HepG2 (cell line): ENCODE measurements around the gene SNUPN. TPM values are rescaled to one million over a fixed set of nuclear protein-coding genes. Genes with fewer than 3 reads are reported as not detected.

Experiments
- BCL6 ChIP-seq: IDR thresholded peaks from 2 replicates; pipeline ENCODE4 v1.6.1; 2016; ENCODE audit warnings: missing genetic modification reagents, missing compliant biosample characterization
- DBP ChIP-seq: sonication (generic); formaldehyde crosslinking; IDR thresholded peaks from 2 replicates; pipeline ENCODE4 v1.4.0; 2020; ENCODE audit warnings: missing genetic modification reagents; ENCODE audit errors: not compliant biosample characterization
- EED ChIP-seq: sonication (generic); formaldehyde crosslinking; IDR thresholded peaks from 2 replicates; pipeline ENCODE4 v1.5.0; 2020; ENCODE audit warnings: mild to moderate bottlenecking, missing genetic modification reagents
- EHMT2 ChIP-seq: fragments of 200-600 bp; sonication (generic); IDR thresholded peaks from 2 replicates; pipeline ENCODE4 v1.7.0; 2017; ENCODE audit warnings: antibody characterized with exemption, low read depth, low read length, borderline replicate concordance
- ERF ChIP-seq: IDR thresholded peaks from 2 replicates; pipeline ENCODE4 v1.6.1; 2018; ENCODE audit warnings: missing biosample characterization, missing genetic modification reagents
- HNF4G ChIP-seq, 2 experiments: sonication (generic) in 1 of 2; formaldehyde crosslinking in 1 of 2; IDR thresholded peaks; 2 replicates each; pipeline versions ENCODE4 v1.4.0 to v1.6.1; 2011 to 2020; ENCODE audit warnings: borderline replicate concordance in 2 of 2, low read depth in 2 of 2, mild to moderate bottlenecking in 2 of 2, low read length in 1 of 2, missing genetic modification reagents in 1 of 2, moderate library complexity in 1 of 2
- MATR3 ChIP-seq: sonication (generic); formaldehyde crosslinking; IDR thresholded peaks from 2 replicates; pipeline ENCODE4 v1.4.0; 2020; ENCODE audit warnings: missing genetic modification reagents
- MIER3 ChIP-seq: IDR thresholded peaks from 2 replicates; pipeline ENCODE4 v1.6.1; 2016; ENCODE audit warnings: missing compliant biosample characterization, borderline replicate concordance
- MLLT10 ChIP-seq: sonication (generic); formaldehyde crosslinking; IDR thresholded peaks from 2 replicates; pipeline ENCODE4 v1.4.0; 2020; ENCODE audit warnings: missing genetic modification reagents
- NFYB ChIP-seq: sonication (generic); formaldehyde crosslinking; IDR thresholded peaks from 2 replicates; pipeline ENCODE4 v1.4.0; 2020; ENCODE audit warnings: missing genetic modification reagents
- NR2C2 ChIP-seq: sonication (generic); formaldehyde crosslinking; IDR thresholded peaks from 2 replicates; pipeline ENCODE4 v1.4.0; 2020; ENCODE audit warnings: missing genetic modification reagents, mild to moderate bottlenecking, moderate library complexity, borderline replicate concordance
- PHF5A ChIP-seq: IDR thresholded peaks from one replicate; pipeline ENCODE4 v1.6.1; 2018; ENCODE audit warnings: low read depth, missing genetic modification reagents; ENCODE audit not compliant: unreplicated experiment
- PRPF4 ChIP-seq: fragments of 200-400 bp; formaldehyde crosslinking; IDR thresholded peaks from 2 replicates; pipeline ENCODE4 v1.6.1; 2016; ENCODE audit warnings: low read length, low read depth; ENCODE audit not compliant: poor library complexity, severe bottlenecking
- RARA ChIP-seq: IDR thresholded peaks from 2 replicates; pipeline ENCODE4 v1.6.1; 2016; ENCODE audit warnings: missing genetic modification reagents, missing compliant biosample characterization
- RORA ChIP-seq: sonication (generic); formaldehyde crosslinking; IDR thresholded peaks from 2 replicates; pipeline ENCODE4 v1.5.0; 2020; ENCODE audit warnings: mild to moderate bottlenecking, missing genetic modification reagents, moderate library complexity
- SALL1 ChIP-seq: sonication (generic); formaldehyde crosslinking; IDR thresholded peaks from 2 replicates; pipeline ENCODE4 v1.8.0; 2022; ENCODE audit warnings: mild to moderate bottlenecking, missing genetic modification reagents
- SMC3 ChIP-seq: IDR thresholded peaks from 2 replicates; pipeline ENCODE4 v1.6.1; 2011; ENCODE audit warnings: low read length, improper control_type of control experiment
- SNRNP70 ChIP-seq: fragments of 200-400 bp; formaldehyde crosslinking; IDR thresholded peaks from 2 replicates; pipeline ENCODE4 v1.6.1; 2017; ENCODE audit warnings: mild to moderate bottlenecking, low read depth, low read length, moderate library complexity
- SSRP1 ChIP-seq: IDR thresholded peaks from 2 replicates; pipeline ENCODE4 v1.6.1; 2016; ENCODE audit warnings: control low read depth
- ZNF607 ChIP-seq: sonication (generic); formaldehyde crosslinking; IDR thresholded peaks from 2 replicates; pipeline ENCODE4 v1.5.1; 2020; ENCODE audit warnings: missing genetic modification reagents, mild to moderate bottlenecking, borderline replicate concordance
- ZNF619 ChIP-seq: sonication (generic); formaldehyde crosslinking; IDR thresholded peaks from 2 replicates; pipeline ENCODE4 v1.4.0; 2020; ENCODE audit warnings: mild to moderate bottlenecking, missing genetic modification reagents
- ZNF639 ChIP-seq: conservative IDR thresholded peaks from 2 replicates; pipeline ENCODE4 v1.6.1; 2018; ENCODE audit warnings: missing genetic modification reagents
- ZNF737 ChIP-seq: sonication (generic); formaldehyde crosslinking; IDR thresholded peaks from 2 replicates; pipeline ENCODE4 v1.5.0; 2020; ENCODE audit warnings: missing genetic modification reagents, mild to moderate bottlenecking, borderline replicate concordance
- ZNF780A ChIP-seq: sonication (generic); formaldehyde crosslinking; IDR thresholded peaks from 2 replicates; pipeline ENCODE4 v1.8.0; 2022; ENCODE audit warnings: mild to moderate bottlenecking, missing genetic modification reagents, moderate library complexity
- ZSCAN30 ChIP-seq: sonication (generic); formaldehyde crosslinking; IDR thresholded peaks from 2 replicates; pipeline ENCODE4 v1.5.0; 2020; ENCODE audit warnings: mild to moderate bottlenecking, missing genetic modification reagents
- polyA plus RNA-seq, 8 experiments: library from polyadenylated mRNA; depleted of rRNA in 3 of 8; stranded (reverse) in 7 of 8; unstranded in 1 of 8; fragments of >200 nt; fragmentation: Illumina TruSeq in 4 of 8; extraction: Trizol in 4 of 8; gene quantifications; 2 replicates each; pipeline versions ENCODE4 v1.2.1 to v1.2.3, GENCODE V29; 2011 to 2016; ENCODE audit warnings: low read depth in 4 of 8, missing spikeins in 1 of 8, mixed read lengths in 1 of 8; ENCODE audit not compliant: insufficient read depth in 1 of 8
- total RNA-seq, 5 experiments: library from RNA; depleted of rRNA; stranded (reverse); fragments of >200 nt; fragmentation: Illumina TruSeq; extraction: Trizol; gene quantifications; 2 replicates each; pipeline ENCODE4 v1.2.3, GENCODE V29; 2016; ENCODE audit warnings: low read depth in 1 of 5
- TF ChIP-seq, protein P1 (sequence below): IDR thresholded peaks from 2 replicates; pipeline ENCODE4 v1.6.1; 2016
- TF ChIP-seq, protein P2 (sequence below): sonication (generic); formaldehyde crosslinking; IDR thresholded peaks from 2 replicates; pipeline ENCODE4 v1.4.0; 2020; ENCODE audit warnings: missing genetic modification reagents, mild to moderate bottlenecking, borderline replicate concordance

SNUPN gene
- total and polyA plus RNA-seq, 2 of the 13 experiments (the other 11 are each of a cell fraction or from before 2014, with no cell fraction given), result 9.0 to 16.4 TPM

DNA sequence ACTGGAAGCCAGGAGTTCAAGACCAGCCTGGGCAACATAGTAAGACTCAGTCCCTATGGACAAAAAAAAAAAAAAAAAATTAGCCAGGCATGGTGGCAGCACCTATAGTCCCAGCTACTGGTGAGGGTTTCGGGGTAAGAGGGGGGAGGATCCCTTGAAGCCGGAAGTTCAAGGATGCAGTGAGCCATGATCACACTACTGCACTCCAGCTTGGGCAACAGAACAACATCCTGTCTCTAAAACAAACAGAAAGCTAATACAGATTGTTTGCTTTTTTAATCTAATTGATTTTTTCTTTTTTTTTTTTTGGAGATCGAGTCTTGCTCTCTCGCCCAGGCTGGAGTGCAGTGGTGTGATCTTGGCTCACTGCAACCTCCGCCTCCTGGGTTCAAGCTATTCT lies 16.1 kb upstream of the SNUPN start (continued):
- TF ChIP-seq MATR3 (CRISPR knock-in tag) (no peak), ZSCAN30 (CRISPR knock-in tag) (no peak), ERF (no peak), ZNF780A (CRISPR knock-in tag) (no peak), ZNF639 (CRISPR knock-in tag) (no peak), HNF4G (IDR thresholded peaks at IDR 0.05; ENCODE audit: borderline replicate concordance, low read depth, low read length) (no peak), HNF4G (CRISPR knock-in tag; IDR thresholded peaks at IDR 0.05; ENCODE audit: borderline replicate concordance, low read depth) (no peak), EHMT2 (no peak), DBP (CRISPR knock-in tag) (no peak), SMC3 (no peak), SALL1 (CRISPR knock-in tag) (peak; percentile 20; the same call in 1 of the 2 replicates), MIER3 (0 out of 2 replicates have a peak, but pooled peaks have one; percentile 27), RORA (no peak), EED (CRISPR knock-in tag) (no peak), NFYB (no peak), BCL6 (CRISPR knock-in tag) (0 out of 2 replicates have a peak, but pooled peaks have one; percentile 13), PHF5A (CRISPR knock-in tag) (no peak), MLLT10 (CRISPR knock-in tag) (no peak), PRPF4 (no peak), RARA (peak; percentile 59), NR2C2 (no peak), SNRNP70 (no peak), ZNF619 (CRISPR knock-in tag) (no peak), ZNF737 (CRISPR knock-in tag) (no peak), ZNF607 (CRISPR knock-in tag) (no peak), SSRP1 (no peak)
- TF ChIP-seq, protein P1, sequence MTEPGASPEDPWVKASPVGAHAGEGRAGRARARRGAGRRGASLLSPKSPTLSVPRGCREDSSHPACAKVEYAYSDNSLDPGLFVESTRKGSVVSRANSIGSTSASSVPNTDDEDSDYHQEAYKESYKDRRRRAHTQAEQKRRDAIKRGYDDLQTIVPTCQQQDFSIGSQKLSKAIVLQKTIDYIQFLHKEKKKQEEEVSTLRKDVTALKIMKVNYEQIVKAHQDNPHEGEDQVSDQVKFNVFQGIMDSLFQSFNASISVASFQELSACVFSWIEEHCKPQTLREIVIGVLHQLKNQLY (CRISPR knock-in tag), result no peak
- TF ChIP-seq, protein P2, sequence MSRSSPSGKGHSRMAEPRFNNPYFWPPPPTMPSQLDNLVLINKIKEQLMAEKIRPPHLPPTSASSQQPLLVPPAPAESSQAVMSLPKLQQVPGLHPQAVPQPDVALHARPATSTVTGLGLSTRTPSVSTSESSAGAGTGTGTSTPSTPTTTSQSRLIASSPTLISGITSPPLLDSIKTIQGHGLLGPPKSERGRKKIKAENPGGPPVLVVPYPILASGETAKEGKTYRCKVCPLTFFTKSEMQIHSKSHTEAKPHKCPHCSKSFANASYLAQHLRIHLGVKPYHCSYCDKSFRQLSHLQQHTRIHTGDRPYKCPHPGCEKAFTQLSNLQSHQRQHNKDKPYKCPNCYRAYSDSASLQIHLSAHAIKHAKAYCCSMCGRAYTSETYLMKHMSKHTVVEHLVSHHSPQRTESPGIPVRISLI (CRISPR knock-in tag), result peak; percentile 72; the same call in 1 of the 2 replicates
